HEK293 (cell line): Measurements from ENCODE around the gene CPEB4.

Experiments
- CTCF ChIA-PET: fragments of 350-600 bp; formaldehyde crosslinking; extraction: SDS; loops from one replicate; lab custom pipeline; 2021; ENCODE audit warnings: antibody characterized with exemption; lab: Yijun Ruan, JAX
- POLR2A ChIA-PET: fragments of 300-600 bp; formaldehyde crosslinking; extraction: SDS; loops from one replicate; lab custom pipeline; 2020; ENCODE audit warnings: antibody characterized with exemption, inconsistent platforms; lab: Yijun Ruan, JAX
- H3K27ac ChIP-seq: fragments of 200-500 bp; sonication (Bioruptor generic); 2 replicates; pipeline ENCODE4 v1.5.1; 2014; ENCODE audit warnings: low read depth, low read length, control low read depth, inconsistent platforms; ENCODE audit errors: extremely low read depth
- H3K36me3 ChIP-seq, 2 experiments: fragments of 200-500 bp in 1 of 2; sonication (Bioruptor generic) in 1 of 2; 1 replicate in 1 of 2; 2 replicates in 1 of 2; pipeline ENCODE4 v1.5.1; 2014 to 2017; ENCODE audit warnings: inconsistent platforms in 2 of 2, low read length in 2 of 2; ENCODE audit not compliant: control insufficient read depth in 2 of 2, insufficient read depth in 1 of 2
- H3K4me1 ChIP-seq: fragments of 200-500 bp; sonication (Bioruptor generic); 2 replicates; pipeline ENCODE4 v1.5.1; 2014; ENCODE audit warnings: mild to moderate bottlenecking, low read length, inconsistent platforms; ENCODE audit not compliant: control insufficient read depth, insufficient read depth
- H3K4me3 ChIP-seq: 2 replicates; pipeline ENCODE4 v1.5.1; 2011; ENCODE audit warnings: low read depth, mild to moderate bottlenecking, control low read depth, low read length, moderate library complexity
- H3K9me3 ChIP-seq: fragments of 200-500 bp; sonication (Bioruptor generic); 2 replicates; pipeline ENCODE4 v1.5.1; 2014; ENCODE audit warnings: low read depth, low read length, inconsistent platforms; ENCODE audit not compliant: control insufficient read depth, insufficient read depth
- MYNN ChIP-seq: fragments of 450-650 bp; formaldehyde crosslinking; IDR thresholded peaks from 2 replicates; pipeline ENCODE4 v1.5.1; 2016; ENCODE audit warnings: missing biosample characterization, missing genetic modification characterization, borderline replicate concordance
- OSR2 ChIP-seq: fragments of 450-650 bp; formaldehyde crosslinking; IDR thresholded peaks from 2 replicates; pipeline ENCODE4 v1.5.1; 2016; ENCODE audit warnings: missing biosample characterization, missing genetic modification characterization
- REST ChIP-seq: fragments of 450-650 bp; formaldehyde crosslinking; IDR thresholded peaks from 2 replicates; pipeline ENCODE4 v1.5.1; 2016; ENCODE audit warnings: missing biosample characterization, missing genetic modification characterization
- SP2 ChIP-seq: fragments of 450-650 bp; formaldehyde crosslinking; IDR thresholded peaks from 2 replicates; pipeline ENCODE4 v1.5.1; 2016; ENCODE audit warnings: missing biosample characterization, missing genetic modification characterization
- ZBTB26 ChIP-seq: fragments of 450-650 bp; formaldehyde crosslinking; optimal IDR thresholded peaks from 2 replicates; pipeline ENCODE3; 2016; ENCODE audit warnings: missing biosample characterization, mild to moderate bottlenecking, missing genetic modification characterization
- ZBTB48 ChIP-seq: fragments of 450-650 bp; formaldehyde crosslinking; IDR thresholded peaks from 2 replicates; pipeline ENCODE4 v1.5.1; 2016; ENCODE audit warnings: missing biosample characterization, missing genetic modification characterization
- ZBTB8A ChIP-seq: fragments of 450-650 bp; formaldehyde crosslinking; IDR thresholded peaks from 2 replicates; pipeline ENCODE4 v1.5.1; 2016; ENCODE audit warnings: missing biosample characterization, missing genetic modification characterization
- ZFP41 ChIP-seq: fragments of 450-650 bp; formaldehyde crosslinking; IDR thresholded peaks from 2 replicates; pipeline ENCODE4 v1.5.1; 2016; ENCODE audit warnings: missing biosample characterization, missing genetic modification characterization, borderline replicate concordance
- ZNF2 ChIP-seq: fragments of 450-650 bp; formaldehyde crosslinking; IDR thresholded peaks from 2 replicates; pipeline ENCODE4 v1.5.1; 2016; ENCODE audit warnings: missing biosample characterization, missing genetic modification characterization
- ZNF221 ChIP-seq: fragments of 450-650 bp; formaldehyde crosslinking; IDR thresholded peaks from 2 replicates; pipeline ENCODE4 v1.5.1; 2017; ENCODE audit warnings: missing biosample characterization, missing genetic modification characterization, borderline replicate concordance
- ZNF23 ChIP-seq: fragments of 450-650 bp; formaldehyde crosslinking; IDR thresholded peaks from 2 replicates; pipeline ENCODE4 v1.5.1; 2016; ENCODE audit warnings: missing biosample characterization, missing genetic modification characterization, borderline replicate concordance
- ZNF354C ChIP-seq: fragments of 450-650 bp; formaldehyde crosslinking; IDR thresholded peaks from 2 replicates; pipeline ENCODE4 v1.5.1; 2016; ENCODE audit warnings: missing biosample characterization, missing genetic modification characterization, low read depth, borderline replicate concordance
- ZNF488 ChIP-seq: fragments of 450-650 bp; formaldehyde crosslinking; IDR thresholded peaks from 2 replicates; pipeline ENCODE4 v1.5.1; 2016; ENCODE audit warnings: missing biosample characterization, missing genetic modification characterization
- ZNF501 ChIP-seq: fragments of 450-650 bp; formaldehyde crosslinking; IDR thresholded peaks from 2 replicates; pipeline ENCODE4 v1.5.1; 2016; ENCODE audit warnings: missing biosample characterization, missing genetic modification characterization
- ZNF571 ChIP-seq: fragments of 450-650 bp; formaldehyde crosslinking; IDR thresholded peaks from 2 replicates; pipeline ENCODE4 v1.5.0; 2017; ENCODE audit warnings: missing biosample characterization, missing genetic modification characterization
- ZNF596 ChIP-seq: fragments of 450-650 bp; IDR thresholded peaks from 2 replicates; pipeline ENCODE4 v1.5.0; 2018; ENCODE audit warnings: missing biosample characterization, mild to moderate bottlenecking, missing genetic modification characterization, moderate library complexity
- ZNF645 ChIP-seq: fragments of 450-650 bp; formaldehyde crosslinking; IDR thresholded peaks from 2 replicates; pipeline ENCODE4; 2016; ENCODE audit warnings: missing biosample characterization, missing genetic modification characterization
- ZNF692 ChIP-seq: fragments of 450-650 bp; formaldehyde crosslinking; IDR thresholded peaks from 2 replicates; pipeline ENCODE4 v1.5.1; 2016; ENCODE audit warnings: missing biosample characterization, missing genetic modification characterization
- ZNF785 ChIP-seq: fragments of 450-650 bp; formaldehyde crosslinking; IDR thresholded peaks from 2 replicates; pipeline ENCODE4 v1.5.1; 2016; ENCODE audit warnings: missing biosample characterization, missing genetic modification characterization

The CPEB4 gene

GRCh38 chr5:173895401-173896165, 7.4 kb downstream of the CPEB4 start (continued):
- TF ChIP-seq ZNF571 (tag by site-specific recombination) (no peak), ZBTB48 (tag by site-specific recombination) (no peak), REST (no peak)

GRCh38 chr5:173896631-173897030, 8.5 kb downstream of the CPEB4 start:
- Histone ChIP-seq H3K36me3 (no peaks in the 10 kb centered on the region), H3K9me3 (no peaks in the 10 kb centered on the region), H3K4me1 (peaks cover 9% of the 10 kb centered on the region; the same call in 1 of the 2 replicates), H3K4me3 (no peak overlapping the region), H3K27ac (no peak overlapping the region)
- ChIA-PET POLR2A (interaction anchor here (0.7 kb wide), 1 partner anchor 9 kb away, joined by 3 read pairs; the partner anchor contains the start of gene CPEB4), CTCF (interaction anchor here (1.0 kb wide), 1 partner anchor 17 kb away, joined by 3 read pairs; no protein-coding TSS in a partner anchor)
- TF ChIP-seq ZNF354C (tag by site-specific recombination) (no peak), ZNF785 (tag by site-specific recombination) (no peak), ZNF501 (tag by site-specific recombination) (no peak), ZBTB26 (tag by site-specific recombination) (no peak), OSR2 (tag by site-specific recombination) (no peak), ZNF488 (tag by site-specific recombination) (no peak), ZBTB8A (tag by site-specific recombination) (no peak), ZNF645 (tag by site-specific recombination) (no peak), ZFP41 (tag by site-specific recombination) (no peak), ZNF221 (tag by site-specific recombination) (no peak), ZNF2 (no peak), ZNF23 (tag by site-specific recombination) (no peak), ZNF692 (tag by site-specific recombination) (no peak), SP2 (tag by site-specific recombination) (no peak), MYNN (no peak), ZNF596 (tag by site-specific recombination) (no peak)
